SW480 (cell line): ENCODE results near the gene MUC16.

Source experiments
- DNase-seq: peaks from one replicate; pipeline ENCODE4 v3.0.0-alpha.2; 2016; ENCODE audit warnings: low spot score

MUC16 gene

GRCh38 chr19:9009431-9009830, 778 bp downstream of the MUC16 start:
- no peak for DNase-seq

GRCh38 chr19:9008667-9009066, 1.5 kb downstream of the MUC16 start:
- DNase-seq: no peak

- no peak for DNase-seq
These were observed 9.3 kb downstream of the MUC16 start for GRCh38 chr19:9000933-9001332.

GRCh38 chr19:8988204-8988603, 22.0 kb downstream of the MUC16 start:
- DNase-seq: no peak

- DNase-seq: no peak
These were observed 23.9 kb downstream of the MUC16 start for GRCh38 chr19:8986296-8986695.

GRCh38 chr19:8973501-8974091, 36.6 kb downstream of the MUC16 start:
- DNase-seq: no peak

GRCh38 chr19:8965887-8966286, 44.3 kb downstream of the MUC16 start:
- DNase-seq: no peak
